Neural progenitor cell (in vitro differentiated cells): Measurements from ENCODE around the gene FAM221A.

Source experiments
- CTCF ChIP-seq: fragments of 200-600 bp; sonication (generic); IDR thresholded peaks from 2 replicates; pipeline ENCODE4 v1.5.1; 2017; ENCODE audit warnings: antibody characterized with exemption, mild to moderate bottlenecking
- EZH2 ChIP-seq: fragments of 200-600 bp; sonication (generic); IDR thresholded peaks from 2 replicates; pipeline ENCODE4 v1.6.1; 2017; ENCODE audit warnings: antibody characterized with exemption, mild to moderate bottlenecking, moderate library complexity

- no peak for TF ChIP-seq CTCF
- no peak for TF ChIP-seq EZH2
Observed at GRCh38 chr7:23710000-23710399, 30.0 kb downstream of the FAM221A start, which contains the start of gene STK31.
